ENCODE results near the gene CEP72. TPM values are rescaled to one million over a fixed set of nuclear protein-coding genes. Genes with fewer than 3 reads are reported as not detected.
A peak's percentile ranks its signal among the peaks of the same experiment; 100 is the strongest.

CEP72 gene
- total and polyA plus RNA-seq, 5 donors from 2014 or later: 3.2 to 12.3 (median 3.8) TPM

DNA sequence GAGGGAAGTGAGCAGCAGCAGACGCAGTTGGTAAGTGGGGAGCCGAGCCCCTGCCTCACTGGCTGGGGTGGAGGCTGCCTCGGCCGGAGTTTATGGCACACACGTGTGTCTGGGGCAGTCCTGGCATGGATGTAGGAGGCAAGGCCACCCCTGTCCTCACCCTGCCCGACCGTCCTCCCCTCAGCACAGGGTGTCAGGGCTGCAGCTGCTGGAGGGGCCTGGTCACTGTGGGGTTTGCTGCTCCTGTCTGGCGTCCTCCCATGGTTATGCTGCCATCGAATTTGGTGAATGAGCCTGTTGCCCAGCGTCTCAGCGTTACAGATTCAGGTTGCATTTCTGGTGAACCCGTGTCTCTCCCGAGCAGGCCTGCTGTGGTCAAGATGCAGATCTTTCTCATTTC, 32.4 kb downstream of the CEP72 start:
- DNase-seq (no peak), ATAC-seq (ENCODE audit: low read depth in 2 of 2) (no peak)
- H3K27ac ChIP-seq (ENCODE audit: insufficient read depth, low read length, poor library complexity, severe bottlenecking): no peak overlapping the region
- Mint-ChIP-seq H3K27me3 (no peaks in the 10 kb centered on the region), H3K4me3 (no peak overlapping the region), H3K4me1 (peaks cover 0 to 3% (median 0%) of the 10 kb centered on the region in 4 donors), H3K36me3 (peaks cover 13% of the 10 kb centered on the region), H3K9me3 (no peaks in the 10 kb centered on the region), H3K27ac (peak overlapping the region in 1 of 3 donors; percentile 82)
- H3K27me3 ChIP-seq (ENCODE audit: control insufficient read depth, insufficient read depth, low read length): no peaks in the 10 kb centered on the region
- H3K4me1 ChIP-seq (ENCODE audit: control insufficient read depth, insufficient read depth, low read length, poor library complexity, severe bottlenecking): no peaks in the 10 kb centered on the region
- H3K36me3 ChIP-seq (ENCODE audit: control insufficient read depth, insufficient read depth, low read length): peaks cover 39% of the 10 kb centered on the region
- no peaks in the 10 kb centered on the region for H3K9me3 ChIP-seq (ENCODE audit: control insufficient read depth in 2 of 2, low read length in 2 of 2)
- no peak overlapping the region for H3K4me3 ChIP-seq (ENCODE audit: low read depth, low read length)

DNA sequence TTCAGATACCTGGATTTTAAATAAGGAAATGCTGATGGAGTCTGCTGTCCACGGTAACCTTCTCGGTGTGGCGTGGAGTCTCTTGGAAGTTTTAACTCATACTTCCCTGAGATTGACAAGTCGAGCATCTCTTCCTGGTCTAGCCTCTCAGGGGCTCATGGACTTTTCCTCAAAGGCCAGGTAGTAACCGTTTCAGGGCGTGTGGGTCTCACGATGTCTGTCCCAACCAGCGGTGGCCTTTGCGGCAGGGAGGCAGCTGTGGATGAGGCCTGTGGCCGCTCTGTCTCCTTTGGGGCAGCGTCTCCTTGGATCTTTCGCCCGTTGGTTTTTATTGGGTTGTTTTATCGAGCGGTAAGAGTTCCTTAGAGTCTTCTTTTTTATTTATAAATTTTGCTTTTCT, 32.8 kb downstream of the CEP72 start:
- Histone ChIP-seq H3K9me3 (ENCODE audit: control insufficient read depth in 2 of 2, low read length in 2 of 2) (no peaks in the 10 kb centered on the region), H3K4me1 (ENCODE audit: control insufficient read depth, insufficient read depth, low read length, poor library complexity, severe bottlenecking) (no peaks in the 10 kb centered on the region), H3K27me3 (ENCODE audit: control insufficient read depth, insufficient read depth, low read length) (no peaks in the 10 kb centered on the region), H3K36me3 (ENCODE audit: control insufficient read depth, insufficient read depth, low read length) (peaks cover 36% of the 10 kb centered on the region), H3K4me3 (ENCODE audit: low read depth, low read length) (no peak overlapping the region), H3K27ac (ENCODE audit: insufficient read depth, low read length, poor library complexity, severe bottlenecking) (no peak overlapping the region)
- Mint-ChIP-seq H3K4me3 (no peak overlapping the region), H3K27ac (no peak overlapping the region), H3K36me3 (peaks cover 13% of the 10 kb centered on the region), H3K4me1 (peaks cover 0 to 3% (median 0%) of the 10 kb centered on the region in 4 donors), H3K9me3 (no peaks in the 10 kb centered on the region), H3K27me3 (no peaks in the 10 kb centered on the region)
- DNase-seq (no peak), ATAC-seq (ENCODE audit: low read depth in 2 of 2) (no peak)

DNA sequence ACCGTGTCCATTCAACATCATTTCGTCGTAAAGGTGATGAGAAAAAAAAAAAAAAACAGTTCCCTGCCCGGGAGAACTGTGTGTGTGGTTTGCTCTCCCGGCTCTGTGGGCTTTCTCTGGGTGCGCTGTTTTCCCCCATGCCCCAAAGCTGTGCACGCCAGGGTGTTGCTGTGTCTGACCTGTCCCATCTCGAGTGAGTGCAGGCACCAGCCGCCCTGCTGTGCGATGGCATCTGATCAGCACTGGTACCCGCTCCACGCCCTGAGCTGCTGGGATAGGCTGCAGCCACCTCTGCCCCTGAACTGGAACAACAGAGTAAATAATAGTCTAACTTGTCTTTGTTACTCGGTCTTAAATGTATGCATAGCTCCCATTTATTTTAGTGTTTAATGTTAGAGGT, 33.3 kb downstream of the CEP72 start:
- peaks cover 31% of the 10 kb centered on the region for H3K36me3 ChIP-seq (ENCODE audit: control insufficient read depth, insufficient read depth, low read length)
- H3K36me3 Mint-ChIP-seq: peaks cover 13% of the 10 kb centered on the region

DNA sequence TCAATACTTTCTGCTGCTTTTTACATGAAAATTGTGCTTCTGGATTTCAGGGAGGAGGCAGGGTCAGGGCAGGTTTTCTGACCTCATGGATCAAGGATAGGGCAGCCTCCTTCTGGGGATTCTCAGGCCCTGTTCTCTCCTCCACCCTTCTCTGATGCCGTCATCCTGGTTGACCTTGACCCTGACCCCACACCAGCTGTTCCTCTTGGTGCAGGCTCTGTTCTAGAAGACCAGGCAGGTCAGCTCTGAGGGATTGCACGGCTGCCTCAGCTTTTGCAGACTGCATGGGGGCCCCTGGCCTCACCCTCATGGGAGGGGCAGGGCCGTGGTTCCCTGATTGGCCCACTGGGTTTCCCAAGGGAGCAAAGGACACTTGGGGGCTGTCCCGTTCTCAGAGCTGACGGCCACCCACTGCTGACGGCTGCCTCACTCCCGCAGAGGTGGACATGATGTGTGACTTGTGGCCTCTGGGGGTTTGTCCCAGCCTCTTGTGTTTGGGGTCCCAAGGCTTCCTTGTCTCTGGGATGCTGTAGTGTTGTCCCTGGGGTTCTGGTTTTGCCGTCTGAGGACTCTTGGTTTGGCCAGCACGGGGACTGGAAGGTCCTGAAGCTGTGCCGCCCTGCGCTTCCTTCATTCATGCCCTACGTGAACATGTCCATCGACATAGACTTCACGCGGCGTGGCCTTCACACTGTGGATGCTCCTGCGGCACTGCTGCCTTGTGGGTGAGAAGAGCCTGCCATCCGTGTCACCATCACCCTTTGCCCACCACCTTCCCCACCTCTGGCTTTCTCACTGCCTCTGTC, 34.5 kb downstream of the CEP72 start:
- Mint-ChIP-seq H3K27ac (no peak overlapping the region), H3K4me3 (no peak overlapping the region), H3K36me3 (peaks cover 10% of the 10 kb centered on the region), H3K9me3 (no peaks in the 10 kb centered on the region), H3K4me1 (peaks cover 0 to 3% (median 0%) of the 10 kb centered on the region in 4 donors), H3K27me3 (no peaks in the 10 kb centered on the region)
- Histone ChIP-seq H3K4me1 (ENCODE audit: control insufficient read depth, insufficient read depth, low read length, poor library complexity, severe bottlenecking) (no peaks in the 10 kb centered on the region), H3K9me3 (ENCODE audit: control insufficient read depth in 2 of 2, low read length in 2 of 2) (no peaks in the 10 kb centered on the region), H3K27me3 (ENCODE audit: control insufficient read depth, insufficient read depth, low read length) (no peaks in the 10 kb centered on the region), H3K27ac (ENCODE audit: insufficient read depth, low read length, poor library complexity, severe bottlenecking) (no peak overlapping the region), H3K36me3 (ENCODE audit: control insufficient read depth, insufficient read depth, low read length) (peaks cover 25% of the 10 kb centered on the region), H3K4me3 (ENCODE audit: low read depth, low read length) (no peak overlapping the region)
- ATAC-seq (ENCODE audit: low read depth in 2 of 2) (no peak), DNase-seq (no peak)

More for the DNA sequence above, 33.3 kb downstream of the CEP72 start:
- Mint-ChIP-seq H3K9me3 (no peaks in the 10 kb centered on the region), H3K27me3 (no peaks in the 10 kb centered on the region), H3K27ac (no peak overlapping the region), H3K4me1 (peaks cover 0 to 3% (median 0%) of the 10 kb centered on the region in 4 donors), H3K4me3 (no peak overlapping the region)
- no peaks in the 10 kb centered on the region for H3K9me3 ChIP-seq (ENCODE audit: control insufficient read depth in 2 of 2, low read length in 2 of 2)
- no peak overlapping the region for H3K4me3 ChIP-seq (ENCODE audit: low read depth, low read length)
- no peak overlapping the region for H3K27ac ChIP-seq (ENCODE audit: insufficient read depth, low read length, poor library complexity, severe bottlenecking)
- no peak for DNase-seq
- no peaks in the 10 kb centered on the region for H3K27me3 ChIP-seq (ENCODE audit: control insufficient read depth, insufficient read depth, low read length)
- no peak for ATAC-seq (ENCODE audit: low read depth in 2 of 2)
- H3K4me1 ChIP-seq (ENCODE audit: control insufficient read depth, insufficient read depth, low read length, poor library complexity, severe bottlenecking): no peaks in the 10 kb centered on the region

DNA sequence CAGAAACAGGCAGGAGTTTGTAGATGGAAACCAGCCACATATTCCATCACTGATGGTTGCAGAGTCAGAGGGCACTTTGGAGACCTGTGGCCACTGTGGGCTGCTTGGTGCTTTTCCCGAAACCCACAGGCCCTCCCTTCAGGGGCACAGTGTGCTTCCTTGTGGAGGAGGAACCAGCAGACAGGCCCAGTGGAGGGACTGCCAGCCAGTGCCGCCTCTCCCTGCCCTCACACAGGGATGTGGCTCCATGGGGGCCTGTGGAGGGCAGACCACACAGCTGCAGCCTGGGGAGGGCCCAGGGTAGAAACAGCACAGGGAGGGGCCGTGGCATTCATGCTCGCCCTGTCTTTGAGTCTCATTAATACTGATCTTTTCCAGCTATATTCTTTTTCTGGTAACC, 35.2 kb downstream of the CEP72 start:
- Histone ChIP-seq H3K27me3 (ENCODE audit: control insufficient read depth, insufficient read depth, low read length) (no peaks in the 10 kb centered on the region), H3K4me1 (ENCODE audit: control insufficient read depth, insufficient read depth, low read length, poor library complexity, severe bottlenecking) (no peaks in the 10 kb centered on the region), H3K9me3 (ENCODE audit: control insufficient read depth in 2 of 2, low read length in 2 of 2) (no peaks in the 10 kb centered on the region), H3K27ac (ENCODE audit: insufficient read depth, low read length, poor library complexity, severe bottlenecking) (no peak overlapping the region), H3K4me3 (ENCODE audit: low read depth, low read length) (no peak overlapping the region), H3K36me3 (ENCODE audit: control insufficient read depth, insufficient read depth, low read length) (peaks cover 25% of the 10 kb centered on the region)
- H3K27ac Mint-ChIP-seq: no peak overlapping the region
- no peak overlapping the region for H3K4me3 Mint-ChIP-seq
- ATAC-seq (ENCODE audit: low read depth in 2 of 2) (no peak), DNase-seq (no peak)
- H3K36me3 Mint-ChIP-seq: peaks cover 10% of the 10 kb centered on the region
- no peaks in the 10 kb centered on the region for H3K27me3 Mint-ChIP-seq
- peaks cover 0 to 3% (median 0%) of the 10 kb centered on the region in 4 donors for H3K4me1 Mint-ChIP-seq
- H3K9me3 Mint-ChIP-seq: no peaks in the 10 kb centered on the region

DNA sequence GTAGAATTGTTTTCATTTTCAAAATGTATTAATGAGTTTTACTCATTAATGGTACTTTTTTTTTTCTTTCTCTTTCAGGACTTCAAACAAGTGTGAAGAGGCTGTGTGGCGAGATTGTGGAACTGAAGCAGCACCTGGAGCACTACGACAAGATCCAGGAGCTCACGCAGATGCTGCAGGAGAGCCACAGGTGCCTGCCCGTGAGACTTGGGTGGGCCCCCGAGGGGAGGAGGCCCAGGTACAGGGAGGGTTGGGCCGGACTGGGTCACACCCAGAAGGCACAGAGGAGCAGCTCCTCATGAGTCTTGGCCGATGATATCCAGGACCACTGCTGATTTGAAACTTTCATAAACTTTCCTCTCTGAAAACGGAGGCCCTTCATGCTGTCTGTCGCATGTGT, 35.6 kb downstream of the CEP72 start:
- Mint-ChIP-seq H3K4me3 (no peak overlapping the region), H3K9me3 (no peaks in the 10 kb centered on the region), H3K27ac (no peak overlapping the region), H3K36me3 (peaks cover 14% of the 10 kb centered on the region), H3K27me3 (no peaks in the 10 kb centered on the region), H3K4me1 (peaks cover 0 to 3% (median 0%) of the 10 kb centered on the region in 4 donors)
- Histone ChIP-seq H3K27ac (ENCODE audit: insufficient read depth, low read length, poor library complexity, severe bottlenecking) (no peak overlapping the region), H3K9me3 (ENCODE audit: control insufficient read depth in 2 of 2, low read length in 2 of 2) (no peaks in the 10 kb centered on the region), H3K36me3 (ENCODE audit: control insufficient read depth, insufficient read depth, low read length) (peaks cover 23% of the 10 kb centered on the region), H3K4me1 (ENCODE audit: control insufficient read depth, insufficient read depth, low read length, poor library complexity, severe bottlenecking) (no peaks in the 10 kb centered on the region), H3K27me3 (ENCODE audit: control insufficient read depth, insufficient read depth, low read length) (no peaks in the 10 kb centered on the region), H3K4me3 (ENCODE audit: low read depth, low read length) (no peak overlapping the region)
- ATAC-seq (ENCODE audit: low read depth in 2 of 2) (no peak), DNase-seq (no peak)

DNA sequence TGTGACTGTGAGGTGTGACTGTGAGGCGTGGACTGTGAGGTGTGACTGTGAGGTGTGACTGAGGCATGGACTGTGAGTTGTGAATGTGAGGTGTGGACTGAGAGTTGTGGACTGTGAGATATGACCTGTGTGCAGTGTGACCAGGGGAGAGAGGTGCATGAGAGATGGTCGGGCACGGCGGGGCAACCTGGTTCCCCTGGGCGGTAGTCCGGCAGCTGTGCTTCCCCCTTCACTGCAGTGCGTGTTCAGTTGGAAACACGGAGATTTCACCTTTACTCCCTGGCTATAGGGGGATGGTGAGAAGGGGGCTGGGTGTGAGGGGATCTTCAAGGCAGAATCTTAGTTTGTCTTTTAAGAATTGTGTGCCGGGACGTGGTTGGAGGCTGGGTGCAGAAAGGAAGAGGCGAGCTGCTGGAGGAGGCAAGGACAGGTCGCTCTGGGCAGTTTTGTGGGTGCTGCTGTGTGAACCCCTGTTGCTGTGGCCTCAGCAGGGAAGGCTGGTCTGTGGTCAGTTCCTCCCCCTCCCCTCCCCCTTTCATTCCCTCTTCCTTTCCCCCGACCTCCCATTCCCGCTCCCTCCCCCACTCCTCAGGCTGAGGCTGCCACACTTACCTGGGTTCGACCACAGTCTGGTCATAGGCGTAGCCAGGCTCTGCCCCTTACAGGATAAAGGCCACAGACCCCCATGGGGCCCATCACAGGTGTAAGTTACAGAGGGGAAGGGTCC, 39.3 kb downstream of the CEP72 start:
- no peak for ATAC-seq (ENCODE audit: low read depth in 2 of 2)
- Histone ChIP-seq H3K9me3 (ENCODE audit: control insufficient read depth in 2 of 2, low read length in 2 of 2) (no peaks in the 10 kb centered on the region), H3K36me3 (ENCODE audit: control insufficient read depth, insufficient read depth, low read length) (peaks cover 21% of the 10 kb centered on the region), H3K27ac (ENCODE audit: insufficient read depth, low read length, poor library complexity, severe bottlenecking) (no peak overlapping the region), H3K27me3 (ENCODE audit: control insufficient read depth, insufficient read depth, low read length) (no peaks in the 10 kb centered on the region), H3K4me3 (ENCODE audit: low read depth, low read length) (no peak overlapping the region), H3K4me1 (ENCODE audit: control insufficient read depth, insufficient read depth, low read length, poor library complexity, severe bottlenecking) (no peaks in the 10 kb centered on the region)
- no peak overlapping the region for H3K4me3 Mint-ChIP-seq
- no peak overlapping the region for H3K27ac Mint-ChIP-seq
- DNase-seq: no peak
- H3K4me1 Mint-ChIP-seq: no peaks in the 10 kb centered on the region
- no peaks in the 10 kb centered on the region for H3K27me3 Mint-ChIP-seq
- no peaks in the 10 kb centered on the region for H3K9me3 Mint-ChIP-seq
- H3K36me3 Mint-ChIP-seq: peaks cover 17% of the 10 kb centered on the region

Measured in CD4-positive, CD25-positive, alpha-beta regulatory T cell (primary cell).